ENCODE results near the gene NRN1L. TPM values are rescaled to one million over a fixed set of nuclear protein-coding genes. Genes with fewer than 3 reads are reported as not detected.
"Not testable (repeated sequence)": the region's sequence is repeated elsewhere in the genome, so short reads cannot be mapped to it uniquely, and the experiment has no call there.

NRN1L gene
- 1 to 10 TPM in 1 of 8 experiments, under 1 TPM in 5, not detected in 2; 0.33 to 1.3 (median 0.68) TPM for total RNA-seq

- in situ Hi-C loops (cut with MboI; ENCODE audit: low pct_unique_long_range_greater_than_20kb in 2 of 9, low sequenced_read_pairs in 9 of 9, unreplicated experiment in 9 of 9), result no loop called here
- Histone ChIP-seq H3K4me1 (replicated peaks in 1 of 2) (peaks cover 2 to 6% of the 10 kb centered on the region in 2 donors), H3K27ac (no peak within 1 kb of the TSS), H3K4me3 (no peak within 1 kb of the TSS)
- WGBS, 10 experiments, result 0 to 40% (median 8%) methylated on average over 1 to 10 of the region's 22 CpGs; no CpG with 5 or more reads in 5 of the 10 experiments
- ATAC-seq (replicated peaks in 6 of 8), result peak; percentile 89 to 98 (median 94)
Observed at GRCh38 chr16:67884684-67885083, at the start of gene NRN1L. TSS of gene NRN1L (plus strand) at chr16:67884885. CDS start at chr16:67884904, 19 bp downstream.

GRCh38 chr16:67837190-67837589, 47.5 kb upstream of the NRN1L start:
- H3K4me1 ChIP-seq (replicated peaks in 1 of 2); ATAC-seq (replicated peaks in 6 of 8); H3K4me3 ChIP-seq; in situ Hi-C loops (cut with MboI; ENCODE audit: low pct_unique_long_range_greater_than_20kb in 2 of 9, low sequenced_read_pairs in 9 of 9, unreplicated experiment in 9 of 9); H3K27ac ChIP-seq: not testable (repeated sequence)
- WGBS, 10 experiments, result 67 to 93% (median 91%) methylated on average over 2 to 9 of the region's 10 CpGs; no CpG with 5 or more reads in 2 of the 10 experiments

GRCh38 chr16:67837811-67838210, 46.9 kb upstream of the NRN1L start:
- no peak for ATAC-seq (replicated peaks in 6 of 8)
- Histone ChIP-seq H3K4me3 (no peak overlapping the region), H3K4me1 (replicated peaks in 1 of 2) (peaks cover 2 to 4% of the 10 kb centered on the region in 2 donors), H3K27ac (no peak overlapping the region)
- in situ Hi-C loops (cut with MboI; ENCODE audit: low pct_unique_long_range_greater_than_20kb in 2 of 9, low sequenced_read_pairs in 9 of 9, unreplicated experiment in 9 of 9), result no loop called here
- 33 to 100% (median 84%) methylated on average over 1 to 2 of the region's 2 CpGs; no CpG with 5 or more reads in 2 of the 10 experiments for WGBS, 10 experiments

- Histone ChIP-seq H3K4me3 (peak overlapping the region; percentile 77 to 98 (median 93)), H3K27ac (peak overlapping the region in 1 of 2 donors; percentile 98), H3K4me1 (replicated peaks in 1 of 2) (peaks cover 21 to 23% of the 10 kb centered on the region in 2 donors)
- no peak for ATAC-seq (replicated peaks in 6 of 8)
- in situ Hi-C loops (cut with MboI; ENCODE audit: low pct_unique_long_range_greater_than_20kb in 2 of 9, low sequenced_read_pairs in 9 of 9, unreplicated experiment in 9 of 9), result no loop called here
- 50 to 100% (median 77%) methylated on average over 1 to 9 of the region's 17 CpGs; no CpG with 5 or more reads in 4 of the 10 experiments for WGBS, 10 experiments
Observed at GRCh38 chr16:67841198-67841815, 43.4 kb upstream of the NRN1L start.

DNA sequence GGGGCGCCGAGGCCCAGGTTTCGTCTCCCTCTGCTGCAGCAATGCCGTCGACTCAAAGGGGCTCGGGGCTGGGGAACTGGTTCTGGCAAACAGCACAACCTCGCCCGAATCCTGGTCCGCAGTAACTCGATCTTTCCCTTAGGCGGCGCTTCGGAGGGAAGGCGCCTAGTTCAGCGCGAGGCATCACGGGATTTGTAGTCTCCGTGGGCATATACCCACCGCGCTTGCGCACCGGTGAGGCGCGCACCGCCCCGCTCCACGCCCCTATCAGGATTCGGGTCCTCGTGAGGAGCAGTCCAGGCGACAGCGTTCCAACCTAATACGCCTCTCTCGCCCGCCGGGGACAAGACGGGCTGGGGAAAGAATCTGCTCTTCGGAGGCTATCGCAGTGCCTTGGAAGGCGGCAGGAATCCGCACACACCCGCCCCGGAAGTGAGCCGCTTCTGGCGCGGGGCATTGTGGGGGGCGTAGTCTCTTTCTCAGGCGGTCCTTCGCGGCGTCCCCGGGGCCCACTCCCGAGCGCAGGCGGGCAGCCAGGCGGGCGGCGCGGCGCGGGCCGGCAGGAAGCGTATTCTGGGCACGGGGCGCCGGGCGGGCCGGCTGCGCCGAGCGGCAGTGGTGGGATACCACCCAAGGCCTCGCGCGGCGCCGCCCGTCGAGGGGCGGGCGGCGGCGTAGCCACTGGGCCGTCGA, 42.7 kb upstream of the NRN1L start, which contains the start of gene THAP11:
THAP11 (plus strand) TSS at position 505 of the 693 bp plus-strand sequence. CDS start 235 bp downstream, outside the sequence.
- peaks cover 21 to 23% of the 10 kb centered on the region in 2 donors for H3K4me1 ChIP-seq (replicated peaks in 1 of 2)
- in situ Hi-C loops (cut with MboI; ENCODE audit: low pct_unique_long_range_greater_than_20kb in 2 of 9, low sequenced_read_pairs in 9 of 9, unreplicated experiment in 9 of 9), result no loop called here
- ATAC-seq (replicated peaks in 6 of 8), result peak; percentile 41 to 55 (median 48)

GRCh38 chr16:67842509-67843342, 42.0 kb upstream of the NRN1L start:
- 0 to 4% (median 2%) methylated on average over 1 to 27 of the region's 67 CpGs; no CpG with 5 or more reads in 5 of the 10 experiments for WGBS, 10 experiments
- in situ Hi-C loops (cut with MboI; ENCODE audit: low pct_unique_long_range_greater_than_20kb in 2 of 9, low sequenced_read_pairs in 9 of 9, unreplicated experiment in 9 of 9), result no loop called here
- Histone ChIP-seq H3K4me3 (peak overlapping the region; percentile 77 to 98 (median 93)), H3K27ac (peak overlapping the region; percentile 97 to 98), H3K4me1 (replicated peaks in 1 of 2) (peaks cover 21 to 23% of the 10 kb centered on the region in 2 donors)
- ATAC-seq (replicated peaks in 6 of 8), result peak; percentile 8 to 19 (median 12)

More for the DNA sequence above, 42.7 kb upstream of the NRN1L start, which contains the start of gene THAP11:
- Histone ChIP-seq H3K27ac (peak within 1 kb of the TSS; percentile 97 to 98), H3K4me3 (peak within 1 kb of the TSS; percentile 77 to 98 (median 93))
- 0 to 11% (median 0%) methylated on average over 5 to 14 of the region's 83 CpGs; no CpG with 5 or more reads in 6 of the 10 experiments for WGBS, 10 experiments

DNA sequence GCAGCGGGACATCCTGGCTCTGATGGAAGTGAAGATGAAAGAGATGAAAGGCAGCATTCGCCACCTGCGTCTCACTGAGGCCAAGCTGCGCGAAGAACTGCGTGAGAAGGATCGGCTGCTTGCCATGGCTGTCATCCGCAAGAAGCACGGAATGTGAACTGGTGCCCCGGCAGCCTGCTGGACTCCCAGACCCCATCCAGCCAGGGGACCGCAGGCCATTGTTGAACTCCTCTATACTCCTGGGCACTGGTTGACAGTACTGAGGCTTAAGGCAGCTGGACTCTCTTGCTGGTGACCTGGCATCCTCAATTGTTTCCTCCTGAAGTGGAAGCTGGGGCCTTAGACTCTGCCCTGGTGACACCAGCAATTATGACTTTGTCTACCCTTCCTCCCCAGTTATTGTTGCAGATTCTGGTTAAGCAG, 41.3 kb upstream of the NRN1L start:
- Histone ChIP-seq H3K27ac (peak overlapping the region; percentile 97 to 98), H3K4me3 (peak overlapping the region; percentile 77 to 98 (median 93)), H3K4me1 (replicated peaks in 1 of 2) (peaks cover 26 to 28% of the 10 kb centered on the region in 2 donors)
- in situ Hi-C loops (cut with MboI; ENCODE audit: low pct_unique_long_range_greater_than_20kb in 2 of 9, low sequenced_read_pairs in 9 of 9, unreplicated experiment in 9 of 9), result no loop called here
- no peak for ATAC-seq (replicated peaks in 6 of 8)
- WGBS, 10 experiments, result 0 to 6% (median 1%) methylated on average over 1 to 6 of the region's 11 CpGs; no CpG with 5 or more reads in 4 of the 10 experiments

DNA sequence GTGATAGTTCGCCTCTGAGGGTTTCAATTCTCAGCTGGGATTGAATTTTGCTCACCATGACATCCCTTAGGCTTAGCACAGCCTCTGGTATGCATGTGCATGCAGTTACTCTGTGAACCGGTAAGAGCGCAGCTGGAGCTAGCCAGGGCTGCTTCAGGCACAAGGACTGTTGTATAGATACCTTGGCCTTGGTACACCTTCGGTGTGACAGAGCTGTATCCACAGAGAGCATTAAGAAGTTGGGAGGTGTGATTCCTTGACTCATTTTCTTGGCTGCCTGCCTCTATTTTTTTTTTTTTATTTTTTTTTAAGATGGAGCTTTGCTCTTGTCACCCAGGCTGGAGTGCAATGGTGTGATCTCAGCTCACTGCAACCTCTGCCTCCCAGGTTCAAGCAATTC, 40.2 kb upstream of the NRN1L start:
- H3K4me3 ChIP-seq, result peak overlapping the region; percentile 11 to 98 (median 93)
- no peak for ATAC-seq (replicated peaks in 6 of 8)
- peaks cover 26 to 28% of the 10 kb centered on the region in 2 donors for H3K4me1 ChIP-seq (replicated peaks in 1 of 2)
- in situ Hi-C loops (cut with MboI; ENCODE audit: low pct_unique_long_range_greater_than_20kb in 2 of 9, low sequenced_read_pairs in 9 of 9, unreplicated experiment in 9 of 9), result no loop called here
- WGBS, 10 experiments, result 25 to 100% (median 55%) methylated on average over 1 to 3 of the region's 4 CpGs; no CpG with 5 or more reads in 4 of the 10 experiments
- H3K27ac ChIP-seq, result no peak overlapping the region

- H3K4me1 ChIP-seq (replicated peaks in 1 of 2), result peaks cover 26 to 28% of the 10 kb centered on the region in 2 donors
- in situ Hi-C loops (cut with MboI; ENCODE audit: low pct_unique_long_range_greater_than_20kb in 2 of 9, low sequenced_read_pairs in 9 of 9, unreplicated experiment in 9 of 9), result no loop called here
- peak overlapping the region; percentile 58 to 98 (median 67) for H3K4me3 ChIP-seq
- peak overlapping the region in 1 of 2 donors; percentile 91 for H3K27ac ChIP-seq
- ATAC-seq (replicated peaks in 6 of 8), result no peak
- WGBS, 10 experiments, result 33 to 100% (median 77%) methylated on average over 1 to 5 of the region's 5 CpGs; no CpG with 5 or more reads in 2 of the 10 experiments
Observed at GRCh38 chr16:67845291-67846062, 39.2 kb upstream of the NRN1L start.

DNA sequence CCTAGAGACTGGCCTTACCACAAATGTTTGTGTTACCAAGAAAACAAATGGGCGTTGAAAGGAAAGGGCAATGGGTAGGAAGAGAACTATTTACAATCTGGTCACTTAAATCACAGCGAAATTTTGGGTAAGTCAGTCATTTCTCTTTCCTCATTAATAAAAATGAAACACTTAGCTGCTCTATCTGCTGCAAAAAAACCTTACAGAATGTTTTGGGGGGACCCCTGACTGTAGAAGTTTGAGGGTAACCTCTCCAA, 38.7 kb upstream of the NRN1L start:
- ATAC-seq (replicated peaks in 6 of 8), result no peak
- WGBS, 10 experiments, result 0 to 37% (median 17%) methylated on average over 1 to 2 of the region's 2 CpGs; no CpG with 5 or more reads in 1 of the 10 experiments
- in situ Hi-C loops (cut with MboI; ENCODE audit: low pct_unique_long_range_greater_than_20kb in 2 of 9, low sequenced_read_pairs in 9 of 9, unreplicated experiment in 9 of 9), result no loop called here

GRCh38 chr16:67846320-67847063, 38.2 kb upstream of the NRN1L start, which contains the start of gene NUTF2:
TSS of gene NUTF2 (plus strand) at chr16:67846933. CDS start at chr16:67865131, 18,198 bp downstream.
- WGBS, 10 experiments, result 0 to 20% (median 2%) methylated on average over 1 to 5 of the region's 57 CpGs; no CpG with 5 or more reads in 6 of the 10 experiments
- peak; percentile 51 to 83 (median 76) for ATAC-seq (replicated peaks in 6 of 8)
- Histone ChIP-seq H3K4me1 (replicated peaks in 1 of 2) (peaks cover 25 to 28% of the 10 kb centered on the region in 2 donors), H3K4me3 (peak within 1 kb of the TSS; percentile 58 to 98 (median 67)), H3K27ac (peak within 1 kb of the TSS; percentile 82 to 91)
- in situ Hi-C loops (cut with MboI; ENCODE audit: low pct_unique_long_range_greater_than_20kb in 2 of 9, low sequenced_read_pairs in 9 of 9, unreplicated experiment in 9 of 9), result no loop called here

More for the DNA sequence above, 38.7 kb upstream of the NRN1L start:
- peaks cover 26 to 28% of the 10 kb centered on the region in 2 donors for H3K4me1 ChIP-seq (replicated peaks in 1 of 2)
- H3K4me3 ChIP-seq, result peak overlapping the region; percentile 58 to 98 (median 67)
- peak overlapping the region; percentile 82 to 91 for H3K27ac ChIP-seq
